AML-193 (cell line): Measurements from ENCODE around the gene ZBTB42.
A peak's percentile ranks its signal among the peaks of the same experiment; 100 is the strongest.

ENCODE experiments used
- DNase-seq, 2 experiments: peaks; one replicate each; lab custom pipeline; 2025; lab: John Stamatoyannopoulos, UW

Gene ZBTB42

GRCh38 chr14:104782808-104783139, 18.1 kb upstream of the ZBTB42 start:
- no peak for DNase-seq

GRCh38 chr14:104783484-104784217, 17.2 kb upstream of the ZBTB42 start:
- DNase-seq = no peak

- no peak for DNase-seq
Observed at GRCh38 chr14:104784218-104784568, 16.7 kb upstream of the ZBTB42 start.

- no peak for DNase-seq
Observed at GRCh38 chr14:104784846-104785707, 15.8 kb upstream of the ZBTB42 start.

- DNase-seq = no peak
Observed at GRCh38 chr14:104785708-104786080, 15.2 kb upstream of the ZBTB42 start.

- peak; percentile 36 to 41 for DNase-seq
Observed at GRCh38 chr14:104786091-104786586, 14.8 kb upstream of the ZBTB42 start.

GRCh38 chr14:104786726-104787675, 13.9 kb upstream of the ZBTB42 start:
- DNase-seq = no peak

GRCh38 chr14:104787736-104788135, 13.2 kb upstream of the ZBTB42 start:
- DNase-seq = peak; percentile 32 to 53

- DNase-seq = no peak
Observed at GRCh38 chr14:104788161-104788818, 12.6 kb upstream of the ZBTB42 start.

GRCh38 chr14:104788873-104789663, 11.8 kb upstream of the ZBTB42 start:
- DNase-seq = no peak

- DNase-seq = no peak
Observed at GRCh38 chr14:104789752-104790743, 10.9 kb upstream of the ZBTB42 start.

- no peak for DNase-seq
Observed at GRCh38 chr14:104791425-104791824, 9.5 kb upstream of the ZBTB42 start.

- no peak for DNase-seq
Observed at GRCh38 chr14:104792101-104792884, 8.6 kb upstream of the ZBTB42 start.

- DNase-seq = peak in 1 of 2 experiments; percentile 25
Observed at GRCh38 chr14:104792945-104793702, 7.8 kb upstream of the ZBTB42 start.

GRCh38 chr14:104793703-104793959, 7.3 kb upstream of the ZBTB42 start:
- DNase-seq = no peak

- DNase-seq = peak; percentile 17 to 18
Observed at GRCh38 chr14:104794099-104794498, 6.8 kb upstream of the ZBTB42 start.

GRCh38 chr14:104794631-104794992, 6.3 kb upstream of the ZBTB42 start:
- DNase-seq = peak in 1 of 2 experiments; percentile 19
